HepG2 (cell line): ENCODE results near the gene CNTN5. TPM values are rescaled to one million over a fixed set of nuclear protein-coding genes. Genes with fewer than 3 reads are reported as not detected.

ENCODE experiments used
- ATAC-seq: fragments of 200-7000 bp; cut with Tn5 transposase; 3 replicates; pipeline ENCODE4 v1.9.1; 2020; ENCODE audit warnings: mild to moderate bottlenecking, moderate library complexity
- BruUV-seq: library from RNA; stranded (reverse); fragments of 400-500 nt; replicated peaks from 2 replicates; lab custom pipeline; 2021; lab: Mats Ljungman, UMichigan
- CTCF ChIA-PET: fragments of 300-600 bp; formaldehyde crosslinking; extraction: SDS; loops from one replicate; lab custom pipeline; 2021; ENCODE audit warnings: low total read pairs, inconsistent platforms, low intra/inter-chr PET ratio; lab: Yijun Ruan, JAX
- POLR2A ChIA-PET: fragments of 350-600 bp; sonication (Branson Sonifier 250); formaldehyde crosslinking; loops from one replicate; lab custom pipeline; 2020; ENCODE audit warnings: antibody characterized with exemption, inconsistent platforms; lab: Yijun Ruan, JAX
- DNase-seq: peaks from one replicate; pipeline ENCODE4 v3.0.0-alpha.2; 2015; ENCODE audit warnings: low spot score
- FAIRE-seq: peaks from 3 replicates; lab custom pipeline; 2011; peaks lifted over from hg19 to GRCh38; lab: Jason Lieb, UNC
- H2AFZ ChIP-seq: one replicate; pipeline ENCODE4 v1.6.1; 2011; ENCODE audit warnings: low read length, inconsistent platforms
- H3K27ac ChIP-seq: fragments of 300-600 bp; 3 replicates; pipeline ENCODE4 v1.8.0; 2011; ENCODE audit warnings: mixed run types, mild to moderate bottlenecking, mixed read lengths, low read length, inconsistent platforms; ENCODE audit not compliant: insufficient read depth; ENCODE audit errors: extremely low read length
- H3K27me3 ChIP-seq, 2 experiments: fragments of 200-600 bp in 1 of 2; 2 replicates in 1 of 2; 3 replicates in 1 of 2; pipeline versions ENCODE4 v1.6.0 to v1.8.0; 2011; ENCODE audit warnings: low read length in 2 of 2, mild to moderate bottlenecking in 2 of 2, moderate library complexity in 2 of 2, inconsistent platforms in 1 of 2; ENCODE audit not compliant: insufficient read depth in 2 of 2, control insufficient read depth in 1 of 2
- H3K36me3 ChIP-seq, 2 experiments: fragments of 200-600 bp in 1 of 2; replicated peaks in 1 of 2; 2 replicates in 1 of 2; 3 replicates in 1 of 2; pipeline versions ENCODE4 v1.5.1 to v1.8.0; 2011; ENCODE audit warnings: low read length in 2 of 2, inconsistent platforms in 1 of 2; ENCODE audit not compliant: insufficient read depth in 2 of 2, control insufficient read depth in 1 of 2
- H3K4me1 ChIP-seq: 2 replicates; pipeline ENCODE4 v1.5.1; 2012; ENCODE audit warnings: low read length, inconsistent platforms; ENCODE audit not compliant: insufficient read depth
- H3K4me2 ChIP-seq: 2 replicates; pipeline ENCODE4 v1.6.0; 2011; ENCODE audit warnings: low read depth, low read length, inconsistent platforms
- H3K4me3 ChIP-seq, 3 experiments: fragments of 200-600 bp in 1 of 3; sonication (generic), shearing (Covaris generic) in 1 of 3; replicated peaks in 1 of 3; 2 replicates each; pipeline ENCODE4 v1.5.1; 2011 to 2016; ENCODE audit warnings: low read length in 3 of 3, inconsistent platforms in 2 of 3, low read depth in 2 of 3, mild to moderate bottlenecking in 2 of 3, control low read depth in 1 of 3, mixed read lengths in 1 of 3; ENCODE audit not compliant: insufficient read depth in 1 of 3
- H3K79me2 ChIP-seq: one replicate; pipeline ENCODE4 v1.6.1; 2011; ENCODE audit warnings: low read length, inconsistent platforms; ENCODE audit not compliant: insufficient read depth
- H3K9ac ChIP-seq: 2 replicates; pipeline ENCODE4 v1.6.0; 2011; ENCODE audit warnings: mild to moderate bottlenecking, low read depth, low read length, inconsistent platforms; ENCODE audit not compliant: insufficient read depth
- H3K9me3 ChIP-seq: 2 replicates; pipeline ENCODE4 v1.5.1; 2012; ENCODE audit warnings: mild to moderate bottlenecking, low read length
- H4K20me1 ChIP-seq: 2 replicates; pipeline ENCODE4 v1.6.0; 2011; ENCODE audit warnings: inconsistent platforms, mild to moderate bottlenecking, low read length, moderate library complexity; ENCODE audit not compliant: insufficient read depth
- AFF4 ChIP-seq: sonication (generic); formaldehyde crosslinking; IDR thresholded peaks from 2 replicates; pipeline ENCODE4 v1.4.0; 2020; ENCODE audit warnings: missing genetic modification reagents
- GATAD2A ChIP-seq: IDR thresholded peaks from 2 replicates; pipeline ENCODE4 v1.6.1; 2016
- HHEX ChIP-seq: IDR thresholded peaks from 2 replicates; pipeline ENCODE4 v1.6.1; 2016; ENCODE audit warnings: control low read depth
- IRF2 ChIP-seq: IDR thresholded peaks from 2 replicates; pipeline ENCODE4 v1.6.1; 2018; ENCODE audit warnings: missing genetic modification reagents, missing compliant biosample characterization
- NFE2 ChIP-seq: sonication (generic); formaldehyde crosslinking; IDR thresholded peaks from 2 replicates; pipeline ENCODE4 v1.4.0; 2020; ENCODE audit warnings: missing genetic modification reagents
- NKX3-1 ChIP-seq: sonication (generic); formaldehyde crosslinking; IDR thresholded peaks from 2 replicates; pipeline ENCODE4 v1.5.0; 2020; ENCODE audit warnings: missing genetic modification reagents
- SNAI1 ChIP-seq: sonication (generic); formaldehyde crosslinking; IDR thresholded peaks from 2 replicates; pipeline ENCODE4 v1.5.0; 2020; ENCODE audit warnings: mild to moderate bottlenecking, missing genetic modification reagents, borderline replicate concordance
- TEF ChIP-seq: sonication (generic); formaldehyde crosslinking; IDR thresholded peaks from 2 replicates; pipeline ENCODE4 v1.5.0; 2020; ENCODE audit warnings: missing genetic modification reagents
- ZBTB34 ChIP-seq: sonication (generic); formaldehyde crosslinking; IDR thresholded peaks from 2 replicates; pipeline ENCODE4 v1.8.0; 2022; ENCODE audit warnings: mild to moderate bottlenecking, missing genetic modification reagents
- ZBTB46 ChIP-seq: sonication (generic); formaldehyde crosslinking; IDR thresholded peaks from 2 replicates; pipeline ENCODE4 v1.4.0; 2020; ENCODE audit warnings: mild to moderate bottlenecking, missing genetic modification reagents, borderline replicate concordance
- ZBTB7B ChIP-seq: sonication (generic); formaldehyde crosslinking; IDR thresholded peaks from 2 replicates; pipeline ENCODE4 v1.4.0; 2020; ENCODE audit warnings: missing genetic modification reagents
- ZNF749 ChIP-seq: sonication (generic); formaldehyde crosslinking; IDR thresholded peaks from 2 replicates; pipeline ENCODE4 v1.8.0; 2022; ENCODE audit warnings: mild to moderate bottlenecking, missing genetic modification reagents, moderate library complexity, borderline replicate concordance
- ZNF792 ChIP-seq: IDR thresholded peaks from 2 replicates; pipeline ENCODE4 v1.6.1; 2016
- WGBS: methylation state at CpG from one replicate; pipeline ENCODE4 v1.1.6; 2017; ENCODE audit warnings: low lambda C conversion rate; 5-methylcytosine and 5-hydroxymethylcytosine counted together
- in situ Hi-C: cut with HindIII; loops from 2 replicates; pipeline ENCODE4 v1.10.0; 2017; ENCODE audit warnings: low pct_unique_long_range_greater_than_20kb; ENCODE audit not compliant: extremely low pct_ligation_motif_present
- intact Hi-C: fragments of 100-400 bp; cut with micrococcal nuclease; formaldehyde crosslinking; loops from one replicate; pipeline ENCODE4 v1.10.0; 2022; ENCODE audit not compliant: unreplicated experiment
- polyA plus RNA-seq, 8 experiments: library from polyadenylated mRNA; depleted of rRNA in 3 of 8; stranded (reverse) in 7 of 8; unstranded in 1 of 8; fragments of >200 nt; fragmentation: Illumina TruSeq in 4 of 8; extraction: Trizol in 4 of 8; gene quantifications; 2 replicates each; pipeline versions ENCODE4 v1.2.1 to v1.2.3, GENCODE V29; 2011 to 2016; ENCODE audit warnings: low read depth in 4 of 8, missing spikeins in 1 of 8, mixed read lengths in 1 of 8; ENCODE audit not compliant: insufficient read depth in 1 of 8
- total RNA-seq, 5 experiments: library from RNA; depleted of rRNA; stranded (reverse); fragments of >200 nt; fragmentation: Illumina TruSeq; extraction: Trizol; gene quantifications; 2 replicates each; pipeline ENCODE4 v1.2.3, GENCODE V29; 2016; ENCODE audit warnings: low read depth in 1 of 5

The CNTN5 gene
- total and polyA plus RNA-seq, 2 of the 13 experiments (the other 11 are each of a cell fraction or from before 2014, with no cell fraction given) = not detected

- no peak overlapping the region for H2AFZ ChIP-seq
- no peak overlapping the region for H3K4me3 ChIP-seq
- H3K36me3 ChIP-seq = no peaks in the 10 kb centered on the region
- no peaks in the 10 kb centered on the region for H3K4me1 ChIP-seq
- H3K79me2 ChIP-seq = no peaks in the 10 kb centered on the region
- ChIA-PET CTCF (no interaction called here), POLR2A (no interaction called here)
- DNase-seq = no peak
- H3K27ac ChIP-seq = no peak overlapping the region
- intact Hi-C loops = no loop called here
- no peaks in the 10 kb centered on the region for H3K9me3 ChIP-seq
- in situ Hi-C loops = no loop called here
- WGBS = 32% methylated on average over 9 of the region's 9 CpGs
- no TSS peak for BruUV-seq
- no peaks in the 10 kb centered on the region for H4K20me1 ChIP-seq
- H3K27me3 ChIP-seq = no peaks in the 10 kb centered on the region
- H3K9ac ChIP-seq = no peak overlapping the region
- FAIRE-seq = no peak
- TF ChIP-seq SNAI1 (CRISPR knock-in tag) (no peak), ZNF792 (CRISPR knock-in tag) (no peak), TEF (CRISPR knock-in tag) (no peak), NKX3-1 (CRISPR knock-in tag) (no peak), IRF2 (CRISPR knock-in tag) (no peak), HHEX (CRISPR knock-in tag) (no peak), ZBTB34 (CRISPR knock-in tag) (no peak), ZBTB46 (CRISPR knock-in tag) (no peak), ZNF749 (no peak), NFE2 (CRISPR knock-in tag) (no peak), AFF4 (CRISPR knock-in tag) (no peak), GATAD2A (CRISPR knock-in tag) (no peak), ZBTB7B (CRISPR knock-in tag) (no peak)
- no peak overlapping the region for H3K4me2 ChIP-seq
- no peak for ATAC-seq
These were observed 1040.3 kb downstream of the CNTN5 start for GRCh38 chr11:100061006-100061405.
